Right renal cortex interstitium (tissue), 3 donors: ENCODE results near the gene PIK3R3. TPM values are rescaled to one million over a fixed set of nuclear protein-coding genes. Genes with fewer than 3 reads are reported as not detected.
"Not testable (repeated sequence)": the region's sequence is repeated elsewhere in the genome, so short reads cannot be mapped to it uniquely, and the experiment has no call there.

Source experiments
- DNase-seq, 3 donors: peaks; one replicate each; pipeline ENCODE4 v3.0.0-alpha.2; 2013; ENCODE audit warnings: low read depth in 3 of 3, low spot score in 2 of 3
- polyA plus RNA-seq, 3 donors: library from polyadenylated mRNA; unstranded; fragments of 120-200 nt; gene quantifications; one replicate each; pipeline ENCODE4 v1.2.1, GENCODE V29; 2013; ENCODE audit not compliant: insufficient read length in 3 of 3

The PIK3R3 gene
- polyA plus RNA-seq, 3 donors, result 29.9 to 32.3 (median 32.0) TPM

GRCh38 chr1:46076343-46076742 is 56.1 kb downstream of the PIK3R3 start:
- no peak for DNase-seq

- DNase-seq, result no peak
Measured at GRCh38 chr1:46072975-46073374, 59.5 kb downstream of the PIK3R3 start.

GRCh38 chr1:46070164-46070814 is 62.1 kb downstream of the PIK3R3 start:
- DNase-seq, result no peak

- no peak for DNase-seq
Measured at GRCh38 chr1:46068525-46068924, 63.9 kb downstream of the PIK3R3 start.

- DNase-seq, result no peak
Measured at GRCh38 chr1:46067652-46068051, 64.8 kb downstream of the PIK3R3 start.

- no peak for DNase-seq
Measured at GRCh38 chr1:46065405-46065804, 67.0 kb downstream of the PIK3R3 start.

GRCh38 chr1:46064708-46065107 is 67.7 kb downstream of the PIK3R3 start:
- no peak for DNase-seq

DNA sequence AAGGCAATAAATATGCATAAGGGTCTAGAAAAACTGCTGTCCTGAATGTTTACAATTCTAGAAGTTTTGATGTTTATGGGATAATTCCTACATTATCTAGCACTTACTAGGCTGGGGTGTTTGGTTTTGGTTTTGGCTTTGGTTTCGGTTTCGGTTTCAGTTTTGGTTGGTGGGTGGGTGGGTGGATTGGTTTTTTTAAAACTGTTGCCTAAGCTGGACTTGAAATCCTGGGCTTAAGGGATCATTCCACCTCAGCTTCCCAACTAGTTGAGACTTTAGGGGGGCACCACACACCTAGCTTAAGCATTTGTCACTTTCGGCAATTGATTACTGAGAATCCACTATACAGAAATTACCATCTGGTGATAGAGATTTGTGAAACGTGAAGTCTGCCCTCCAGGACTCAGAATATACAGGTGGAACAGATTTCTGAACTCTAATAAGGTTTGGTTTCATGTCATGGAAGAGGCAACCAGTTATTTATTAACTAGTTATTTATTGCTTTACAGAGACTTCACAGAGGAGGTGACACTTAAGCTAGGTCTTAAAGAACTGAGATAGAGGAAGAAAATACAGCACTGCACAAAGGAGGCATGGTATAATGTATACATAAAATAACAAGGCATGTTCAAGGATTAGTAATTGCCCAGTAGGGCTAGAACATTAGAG is 69.6 kb downstream of the PIK3R3 start:
- no peak for DNase-seq

DNA sequence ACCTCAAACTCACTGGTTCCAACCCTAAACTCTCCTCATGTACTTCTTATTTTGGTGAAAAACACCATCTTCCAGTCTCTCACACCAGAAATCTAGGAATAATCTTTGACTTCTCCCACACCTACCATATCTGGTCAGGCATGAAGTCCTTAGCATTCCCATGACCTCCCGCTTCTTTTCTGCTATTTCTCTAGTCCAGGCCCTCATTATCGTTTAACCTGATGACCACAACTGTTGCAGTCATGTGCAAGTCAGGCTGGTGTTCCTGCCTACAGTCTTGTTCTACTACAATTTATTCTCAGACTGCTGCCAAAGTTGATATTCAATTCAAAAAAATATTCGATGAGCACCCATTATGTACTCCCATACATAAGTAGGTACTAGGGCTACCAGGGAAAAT is 71.3 kb downstream of the PIK3R3 start:
- DNase-seq, result no peak

DNA sequence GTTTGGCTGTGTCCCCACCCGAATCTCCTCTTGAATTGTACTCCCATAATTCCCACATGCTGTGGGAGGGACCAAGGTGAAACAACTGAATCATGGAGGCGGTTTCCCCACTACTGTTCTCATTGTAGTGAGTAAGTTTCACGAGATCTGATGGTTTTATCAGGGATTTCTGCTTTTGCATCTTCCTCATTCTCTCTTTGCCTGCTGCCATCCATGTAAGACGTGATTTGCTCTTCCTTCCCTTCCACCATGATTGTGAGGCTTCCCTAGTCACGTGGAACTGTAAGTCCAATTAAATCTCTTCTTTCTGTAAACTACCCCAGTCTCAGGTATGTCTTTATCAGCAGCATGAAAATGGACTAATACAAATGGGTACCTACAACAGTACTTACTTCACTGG is 73.5 kb downstream of the PIK3R3 start:
- no peak for DNase-seq

DNA sequence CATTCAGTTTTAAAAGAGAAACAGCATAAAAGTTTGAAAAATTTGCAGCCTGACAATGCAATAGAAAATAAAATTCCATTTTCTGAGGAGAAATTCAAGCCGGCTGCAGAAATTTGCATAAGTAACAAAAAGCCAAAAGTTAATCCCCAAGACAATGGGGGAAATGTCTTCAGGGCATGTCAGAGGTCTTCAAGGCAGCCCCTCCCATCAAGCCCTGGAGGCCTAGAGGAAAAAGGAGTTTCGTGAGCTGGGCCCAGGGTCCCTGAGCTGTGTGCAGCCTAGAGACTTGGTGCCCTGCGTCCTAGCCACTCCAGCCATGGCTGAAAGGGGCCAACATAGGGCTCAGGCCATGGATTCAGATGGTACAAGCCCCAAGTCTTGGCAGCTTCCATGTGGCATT is 74.6 kb downstream of the PIK3R3 start:
- no peak for DNase-seq

- not testable (repeated sequence) for DNase-seq
Measured at GRCh38 chr1:46057215-46057614, 75.2 kb downstream of the PIK3R3 start.

GRCh38 chr1:46056325-46056724 is 76.1 kb downstream of the PIK3R3 start:
- DNase-seq, result no peak

GRCh38 chr1:46053734-46054133 is 78.7 kb downstream of the PIK3R3 start:
- DNase-seq, result no peak

DNA sequence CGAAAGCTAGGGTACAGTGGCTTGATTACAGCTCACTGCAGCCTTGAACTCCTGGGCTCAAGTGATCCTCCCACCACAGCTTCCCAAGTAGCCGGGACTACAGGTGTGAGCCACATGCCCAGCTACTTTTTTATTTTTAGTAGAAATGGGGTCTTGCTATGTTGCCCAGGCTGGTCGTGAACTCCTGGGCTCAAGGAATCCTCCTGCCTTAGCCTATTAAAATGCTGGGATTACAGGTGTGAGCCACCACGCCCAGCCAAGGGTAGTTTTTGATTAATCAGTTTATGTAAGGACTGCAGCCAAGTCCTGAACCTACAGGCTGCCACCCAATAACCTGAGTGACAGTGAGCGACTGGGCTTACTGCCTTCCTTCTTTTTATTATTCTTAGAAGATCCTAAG is 88.3 kb downstream of the PIK3R3 start:
- no peak for DNase-seq

- no peak for DNase-seq
Measured at GRCh38 chr1:46043458-46044017, 88.9 kb downstream of the PIK3R3 start.

DNA sequence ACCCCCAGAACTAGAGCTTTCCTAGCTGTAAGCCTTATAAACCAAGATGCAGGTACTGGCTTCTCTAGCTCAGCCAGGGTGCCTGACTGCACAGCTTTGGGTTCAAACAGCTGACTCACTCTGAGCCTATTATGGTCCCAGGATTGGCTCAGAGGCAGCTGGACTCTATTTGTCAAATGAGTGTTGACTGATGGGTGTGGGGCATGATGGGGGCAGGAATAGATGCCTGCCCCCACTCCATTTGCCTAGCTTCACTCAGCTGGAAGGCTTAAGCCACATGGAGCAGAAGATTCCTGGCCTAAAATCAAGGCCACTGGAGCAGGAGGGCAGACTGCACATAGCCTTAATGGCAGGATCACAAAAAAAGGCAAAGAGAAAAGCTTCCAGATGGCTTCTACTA is 90.5 kb downstream of the PIK3R3 start:
- no peak for DNase-seq

- DNase-seq, result no peak
Measured at GRCh38 chr1:46041551-46041950, 90.9 kb downstream of the PIK3R3 start.

GRCh38 chr1:46039571-46040052 is 92.8 kb downstream of the PIK3R3 start:
- DNase-seq, result no peak

- DNase-seq, result peak; percentile 60 to 64 (median 61)
Measured at GRCh38 chr1:46036894-46037839, 95.3 kb downstream of the PIK3R3 start.
